Mucosa of descending colon (tissue), 3 donors: Measurements from ENCODE around the gene KCP. TPM values are rescaled to one million over a fixed set of nuclear protein-coding genes. Genes with fewer than 3 reads are reported as not detected.

Source experiments
- ATAC-seq: fragments of 200-7000 bp; cut with Tn5 transposase; one replicate; pipeline ENCODE4 v1.9.1; 2020; ENCODE audit warnings: mild to moderate bottlenecking, moderate library complexity
- DNase-seq, 3 donors: peaks; one replicate each; pipeline ENCODE4 v3.0.0-alpha.2; 2020
- H3K36me3 ChIP-seq: fragments of 200-600 bp; one replicate; pipeline ENCODE4 v1.8.0; 2021; ENCODE audit warnings: low read depth, mild to moderate bottlenecking
- H3K4me1 ChIP-seq: fragments of 200-600 bp; one replicate; pipeline ENCODE4 v1.8.0; 2021; ENCODE audit warnings: low read depth, mild to moderate bottlenecking
- H3K4me3 ChIP-seq: fragments of 200-600 bp; one replicate; pipeline ENCODE4 v1.8.0; 2021; ENCODE audit warnings: mild to moderate bottlenecking
- H3K9me3 ChIP-seq: fragments of 200-600 bp; one replicate; pipeline ENCODE4 v1.8.0; 2021; ENCODE audit warnings: mild to moderate bottlenecking
- intact Hi-C, 2 donors: fragments of 100-400 bp; cut with DNase I in 1 of 2; cut with micrococcal nuclease in 1 of 2; formaldehyde crosslinking; loops; one replicate each; pipeline versions ENCODE4 v1.11.0 to v1.11.1; 2022; cut with DNase I, micrococcal nuclease
- total RNA-seq, 3 donors: library from RNA; stranded (reverse); fragmentation: NEBNext Ultra II Directional in 2 of 3; extraction: Animal tissue kit (Norgen Biotek cat#: 25700) in 2 of 3; gene quantifications; one replicate each; pipeline versions ENCODE4 v1.2.1 to v1.2.4, GENCODE V29; 2021 to 2023
- TF ChIP-seq, protein P1 (sequence below): fragments of 200-600 bp; IDR thresholded peaks from one replicate; pipeline ENCODE4 v1.8.0; 2022; ENCODE audit warnings: antibody characterized with exemption, mild to moderate bottlenecking
- donor health status: DM: no; HTN: no; CAD: no; lungs with moderate emphysema.
- donor health status: DM: no; HTN: no; CAD: no.
- donor health status: DM: no; HTN: yes; CAD: no.

The KCP gene
- total RNA-seq, 3 donors from 2014 or later, result 0.47 to 1.7 (median 1.4) TPM

DNA sequence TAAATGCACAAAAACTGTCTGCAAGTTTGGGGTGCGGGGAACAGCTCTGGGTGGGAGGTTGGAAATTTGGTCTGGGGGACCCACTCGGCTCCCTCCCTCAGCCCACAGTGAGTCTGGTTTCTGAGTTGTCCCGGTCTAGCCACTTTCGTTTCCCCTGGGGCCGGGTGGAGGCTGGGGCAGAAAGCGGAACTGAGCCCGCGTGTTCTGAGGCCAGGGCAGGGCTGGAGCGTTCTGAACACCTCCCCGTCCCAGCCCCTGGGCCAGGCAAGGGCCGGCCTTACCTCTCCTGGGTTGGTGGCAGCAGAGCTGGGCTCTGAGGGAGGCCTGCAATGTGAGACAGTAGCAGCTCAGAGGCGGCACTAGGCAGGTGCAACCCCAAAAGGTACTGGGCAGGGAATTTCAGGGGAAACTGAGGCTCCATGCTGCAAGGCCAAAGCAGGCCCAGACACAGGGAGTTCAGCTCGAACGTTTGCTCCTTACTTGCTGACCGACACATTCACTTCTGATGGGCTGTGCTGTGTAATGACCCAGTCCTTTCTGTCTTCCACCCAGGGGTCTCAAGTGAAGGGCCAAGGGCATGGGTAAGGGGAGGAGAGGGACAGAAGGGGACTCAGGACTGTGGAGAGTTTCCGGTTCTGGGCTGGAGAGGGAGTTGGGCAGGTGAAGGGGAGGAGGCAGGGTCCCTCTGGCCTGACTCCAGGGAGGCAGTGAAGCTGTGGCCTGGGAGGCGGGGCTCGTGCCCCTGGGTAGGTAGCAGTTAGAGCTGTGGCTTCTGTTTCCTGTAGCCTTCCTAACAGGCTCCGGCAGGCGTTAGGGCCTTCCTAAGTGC lies 30.2 kb upstream of the KCP start:
- ATAC-seq (peak; percentile 57), DNase-seq (peak; percentile 62 to 88 (median 69))
- TF ChIP-seq, protein P1, sequence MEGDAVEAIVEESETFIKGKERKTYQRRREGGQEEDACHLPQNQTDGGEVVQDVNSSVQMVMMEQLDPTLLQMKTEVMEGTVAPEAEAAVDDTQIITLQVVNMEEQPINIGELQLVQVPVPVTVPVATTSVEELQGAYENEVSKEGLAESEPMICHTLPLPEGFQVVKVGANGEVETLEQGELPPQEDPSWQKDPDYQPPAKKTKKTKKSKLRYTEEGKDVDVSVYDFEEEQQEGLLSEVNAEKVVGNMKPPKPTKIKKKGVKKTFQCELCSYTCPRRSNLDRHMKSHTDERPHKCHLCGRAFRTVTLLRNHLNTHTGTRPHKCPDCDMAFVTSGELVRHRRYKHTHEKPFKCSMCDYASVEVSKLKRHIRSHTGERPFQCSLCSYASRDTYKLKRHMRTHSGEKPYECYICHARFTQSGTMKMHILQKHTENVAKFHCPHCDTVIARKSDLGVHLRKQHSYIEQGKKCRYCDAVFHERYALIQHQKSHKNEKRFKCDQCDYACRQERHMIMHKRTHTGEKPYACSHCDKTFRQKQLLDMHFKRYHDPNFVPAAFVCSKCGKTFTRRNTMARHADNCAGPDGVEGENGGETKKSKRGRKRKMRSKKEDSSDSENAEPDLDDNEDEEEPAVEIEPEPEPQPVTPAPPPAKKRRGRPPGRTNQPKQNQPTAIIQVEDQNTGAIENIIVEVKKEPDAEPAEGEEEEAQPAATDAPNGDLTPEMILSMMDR, result no peak
- intact Hi-C loops, result no loop called here
- no peaks in the 10 kb centered on the region for H3K36me3 ChIP-seq
- H3K4me1 ChIP-seq, result peaks cover 27% of the 10 kb centered on the region
- no peak overlapping the region for H3K4me3 ChIP-seq
- no peaks in the 10 kb centered on the region for H3K9me3 ChIP-seq

DNA sequence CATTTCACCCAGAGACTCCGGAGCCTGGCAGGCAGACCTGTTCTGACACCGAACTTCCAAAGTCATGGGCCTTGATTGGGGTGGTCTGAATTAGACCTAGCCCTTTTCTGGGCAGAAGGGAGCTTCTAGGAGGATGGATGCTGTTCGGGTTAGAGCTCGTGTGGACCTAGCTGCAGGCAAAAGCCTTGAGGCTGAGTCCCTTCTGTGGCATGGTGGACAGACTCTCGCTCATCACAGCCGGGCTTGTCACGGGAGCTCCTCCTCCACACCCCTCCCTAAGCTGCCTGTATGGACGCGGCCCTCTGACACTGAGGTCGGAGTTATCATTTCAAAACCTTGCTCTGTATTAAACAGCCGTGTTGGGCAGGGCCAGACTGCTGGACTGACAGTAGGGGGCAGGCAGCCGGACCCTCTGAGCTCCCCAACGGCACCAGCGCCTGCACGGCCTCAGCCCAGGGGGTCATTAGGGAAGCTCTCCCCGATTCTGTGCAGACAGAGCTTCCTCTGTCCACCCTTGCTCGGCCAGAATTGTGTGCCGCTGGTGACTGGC lies 29.4 kb upstream of the KCP start:
- no peaks in the 10 kb centered on the region for H3K9me3 ChIP-seq
- intact Hi-C loops, result no loop called here
- no peaks in the 10 kb centered on the region for H3K36me3 ChIP-seq
- TF ChIP-seq, protein P1, result no peak
- DNase-seq (peak in 2 of 3 donors; percentile 42 to 56), ATAC-seq (peak; percentile 4)
- peaks cover 27% of the 10 kb centered on the region for H3K4me1 ChIP-seq
- no peak overlapping the region for H3K4me3 ChIP-seq

DNA sequence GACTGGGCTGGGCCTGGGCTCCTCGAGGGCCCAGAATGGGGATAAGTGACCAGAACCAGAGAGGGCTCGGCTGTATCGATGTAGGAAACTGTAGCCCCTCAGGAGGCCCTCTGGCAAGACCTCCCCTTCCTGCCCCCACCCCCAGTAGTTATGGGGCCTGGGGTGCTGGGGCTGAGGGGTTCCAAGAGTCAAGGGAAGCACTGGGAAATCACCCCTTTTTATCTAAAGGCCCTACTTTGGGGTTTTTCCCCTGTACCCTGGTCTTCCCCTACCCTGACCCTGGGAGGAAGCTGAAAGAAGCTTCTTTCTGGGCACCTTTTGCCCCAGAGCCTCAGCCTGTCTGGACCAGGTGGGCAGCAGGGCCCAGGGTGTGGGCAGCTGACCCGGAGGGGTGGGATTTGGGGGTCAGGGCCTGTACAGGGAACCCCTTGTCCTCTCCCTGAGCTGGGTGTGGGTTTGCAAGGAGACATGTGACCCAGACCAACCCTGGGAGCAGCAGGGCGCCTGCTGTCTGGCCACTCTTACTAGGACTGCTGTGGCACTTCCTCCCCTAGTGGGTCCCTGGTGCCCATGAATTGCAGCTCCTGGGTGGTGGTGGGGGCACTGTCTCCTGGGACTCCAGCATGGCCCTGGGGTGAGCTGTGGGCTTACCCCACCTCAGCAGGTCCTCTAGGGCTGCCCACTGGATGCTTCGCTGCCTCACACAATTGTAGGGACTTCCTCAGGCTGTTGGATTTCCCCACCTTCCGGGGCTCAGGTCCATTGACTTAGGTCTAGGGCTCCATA lies 28.8 kb upstream of the KCP start:
- ATAC-seq, result peak; percentile 5
- intact Hi-C loops, result no loop called here
- Histone ChIP-seq H3K36me3 (no peaks in the 10 kb centered on the region), H3K4me3 (no peak overlapping the region), H3K9me3 (no peaks in the 10 kb centered on the region), H3K4me1 (peaks cover 27% of the 10 kb centered on the region)
- TF ChIP-seq, protein P1, result no peak
- DNase-seq, result peak; percentile 28 to 57 (median 46)

DNA sequence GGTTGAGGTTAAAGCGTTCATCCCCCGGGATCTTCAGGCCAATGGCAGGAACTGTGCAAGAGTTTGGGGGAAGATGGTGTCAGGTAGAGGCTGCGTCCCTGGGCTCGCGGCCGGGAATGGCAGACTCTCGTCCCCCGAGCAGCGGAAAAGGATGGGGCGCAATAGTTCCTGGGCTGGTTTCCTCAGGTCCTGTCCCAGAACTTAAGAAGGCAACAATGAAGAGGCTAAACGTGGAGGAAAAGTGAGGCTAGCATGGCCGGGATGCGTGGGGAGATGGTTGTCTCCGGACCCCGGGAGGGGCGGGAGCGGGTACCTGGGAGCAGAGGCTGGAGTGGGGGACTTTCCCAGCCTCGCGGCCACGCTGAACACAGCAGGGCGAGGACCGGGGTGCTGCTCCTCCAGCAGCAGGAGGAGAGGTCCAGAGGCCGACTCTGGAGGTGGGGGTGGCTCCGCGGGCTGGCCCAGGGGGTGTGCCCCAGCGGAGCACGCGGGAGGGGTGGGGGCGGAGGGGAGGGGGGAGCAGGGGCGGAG lies 28.1 kb upstream of the KCP start:
- Histone ChIP-seq H3K9me3 (no peaks in the 10 kb centered on the region), H3K36me3 (no peaks in the 10 kb centered on the region), H3K4me3 (peak overlapping the region; percentile 32), H3K4me1 (peaks cover 27% of the 10 kb centered on the region)
- ATAC-seq, result peak; percentile 30
- intact Hi-C loops, result no loop called here
- peak; percentile 28 to 76 (median 66) for DNase-seq
- TF ChIP-seq, protein P1, result no peak

DNA sequence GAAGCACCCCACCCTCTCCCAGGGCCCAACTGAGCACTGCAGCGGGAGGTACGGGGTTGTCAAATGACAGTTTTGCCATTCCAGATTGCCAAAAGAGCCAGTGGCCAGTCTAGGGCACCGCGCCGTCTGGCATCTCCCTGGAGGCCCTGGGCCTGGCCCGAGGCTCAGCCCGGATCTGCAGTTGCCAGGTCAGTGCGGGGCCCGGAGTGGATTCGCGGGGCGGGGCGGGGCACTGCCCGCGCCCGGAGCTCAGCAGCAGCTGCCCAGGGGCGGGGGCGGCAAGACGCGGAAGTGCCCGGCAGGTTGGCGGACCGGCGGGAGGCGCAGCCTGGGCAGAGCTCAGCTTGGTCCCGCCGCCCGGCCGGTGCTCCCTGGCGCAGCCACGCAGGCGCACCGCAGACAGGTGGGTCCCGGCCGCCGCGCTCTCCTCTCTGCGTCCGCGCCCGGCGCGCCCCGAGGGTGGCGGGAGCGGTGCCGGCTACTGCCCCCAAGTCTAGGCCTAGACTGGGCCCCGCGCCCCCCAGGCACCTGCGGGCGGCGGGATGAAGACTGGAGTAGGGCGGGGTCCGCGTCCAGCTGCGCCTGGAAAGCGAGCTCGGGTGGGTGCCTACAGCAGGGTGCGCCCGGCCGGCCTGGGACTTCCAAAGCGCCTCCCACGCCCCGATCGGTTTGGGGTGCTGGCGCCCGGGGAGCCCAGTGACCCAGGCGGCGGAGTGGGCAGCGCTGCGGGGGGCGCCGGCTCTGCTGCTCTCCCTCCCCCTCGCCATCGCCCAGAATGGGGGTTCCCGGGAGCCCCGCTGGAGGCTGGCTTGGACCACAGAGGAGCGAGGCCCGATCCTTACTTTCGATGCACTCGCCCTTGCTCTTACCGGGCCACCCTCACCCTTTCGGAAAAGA lies 27.4 kb upstream of the KCP start, which contains the start of gene IRF5:
IRF5 (plus strand) TSS at position 281 of the 897 bp plus-strand sequence. CDS start 4,155 bp downstream, outside the sequence.
- peak; percentile 80 for ATAC-seq
- intact Hi-C loops, result no loop called here
- H3K4me3 ChIP-seq, result peak within 1 kb of the TSS; percentile 32
- no peaks in the 10 kb centered on the region for H3K36me3 ChIP-seq
- no peaks in the 10 kb centered on the region for H3K9me3 ChIP-seq
- peaks cover 27% of the 10 kb centered on the region for H3K4me1 ChIP-seq
- TF ChIP-seq, protein P1, result no peak
- DNase-seq, result peak; percentile 81 to 88 (median 86)
